SK-N-SH (cell line): ENCODE measurements around the gene CRB2. TPM values are rescaled to one million over a fixed set of nuclear protein-coding genes. Genes with fewer than 3 reads are reported as not detected.

ENCODE experiments used
- CTCF ChIA-PET: fragments of 300-600, 350-600 bp; formaldehyde crosslinking; extraction: SDS; loops from one replicate; lab custom pipeline; 2021; lab: Yijun Ruan, JAX
- POLR2A ChIA-PET: fragments of 350-600 bp; sonication (Branson Sonifier 250); formaldehyde crosslinking; extraction: SDS; loops from one replicate; lab custom pipeline; 2020; ENCODE audit warnings: antibody characterized with exemption, inconsistent platforms; lab: Yijun Ruan, JAX
- DNase-seq: peaks from one replicate; pipeline ENCODE4 v3.0.0; 2012
- H2AFZ ChIP-seq: fragments of 200-600 bp; sonication (generic); 2 replicates; pipeline ENCODE4 v1.8.1; 2016; ENCODE audit warnings: antibody characterized with exemption, mild to moderate bottlenecking, low read depth
- H3F3A ChIP-seq: fragments of 200-600 bp; sonication (generic); replicated peaks from 2 replicates; pipeline ENCODE3; 2016; ENCODE audit warnings: antibody characterized with exemption, mild to moderate bottlenecking; ENCODE audit not compliant: insufficient read depth
- H3K27ac ChIP-seq, 2 experiments: fragments of 200-500 bp in 1 of 2; fragments of 200-600 bp in 1 of 2; sonication (Bioruptor generic) in 1 of 2; sonication (generic), shearing (Covaris generic) in 1 of 2; 2 replicates each; pipeline versions ENCODE4 v1.5.1 to v1.6.1; 2014 to 2016; ENCODE audit warnings: low read depth in 2 of 2, inconsistent platforms in 1 of 2, low read length in 1 of 2, mild to moderate bottlenecking in 1 of 2, mixed read lengths in 1 of 2
- H3K27me3 ChIP-seq: fragments of 200-600 bp; sonication (generic), shearing (Covaris generic); 2 replicates; pipeline ENCODE4 v1.6.1; 2016; ENCODE audit warnings: mixed run types; ENCODE audit not compliant: insufficient read depth
- H3K36me3 ChIP-seq, 2 experiments: fragments of 200-500 bp in 1 of 2; fragments of 200-600 bp in 1 of 2; sonication (Bioruptor generic) in 1 of 2; sonication (generic) in 1 of 2; replicated peaks in 1 of 2; 2 replicates each; pipeline versions ENCODE3 to v1.5.1; 2014 to 2016; ENCODE audit warnings: low read length in 1 of 2, mild to moderate bottlenecking in 1 of 2; ENCODE audit not compliant: insufficient read depth in 2 of 2, control insufficient read depth in 1 of 2
- H3K4me1 ChIP-seq, 2 experiments: fragments of 200-500 bp in 1 of 2; fragments of 200-600 bp in 1 of 2; sonication (Bioruptor generic) in 1 of 2; sonication (generic), shearing (Covaris generic) in 1 of 2; 2 replicates each; pipeline versions ENCODE4 v1.5.1 to v1.6.1; 2014 to 2016; ENCODE audit warnings: low read depth in 1 of 2, low read length in 1 of 2, mixed run types in 1 of 2; ENCODE audit not compliant: insufficient read depth in 2 of 2, control insufficient read depth in 1 of 2
- H3K4me2 ChIP-seq: fragments of 200-600 bp; sonication (generic), shearing (Covaris generic); 2 replicates; pipeline ENCODE4 v1.6.1; 2017; ENCODE audit warnings: mixed run types
- H3K4me3 ChIP-seq, 2 experiments: fragments of 200-500 bp in 1 of 2; fragments of 200-600 bp in 1 of 2; sonication (Bioruptor generic) in 1 of 2; sonication (generic), shearing (Covaris generic) in 1 of 2; 2 replicates each; pipeline versions ENCODE4 v1.5.1 to v1.8.1; 2014 to 2016; ENCODE audit warnings: low read depth in 2 of 2, inconsistent platforms in 1 of 2, low read length in 1 of 2, mild to moderate bottlenecking in 1 of 2, mixed read lengths in 1 of 2, moderate library complexity in 1 of 2
- H3K79me2 ChIP-seq: fragments of 200-600 bp; sonication (generic); 2 replicates; pipeline ENCODE4 v1.8.1; 2017; ENCODE audit warnings: mild to moderate bottlenecking; ENCODE audit not compliant: insufficient read depth
- H3K9ac ChIP-seq: fragments of 200-600 bp; sonication (generic); 2 replicates; pipeline ENCODE4 v1.6.1; 2017; ENCODE audit warnings: mixed run types
- H3K9me2 ChIP-seq: fragments of 200-600 bp; sonication (generic); 2 replicates; pipeline ENCODE4 v1.6.1; 2017; ENCODE audit warnings: mixed run types
- H3K9me3 ChIP-seq: fragments of 200-600 bp; sonication (generic); 2 replicates; pipeline ENCODE4 v1.6.1; 2017; ENCODE audit warnings: mixed run types, mild to moderate bottlenecking, moderate library complexity
- H4K20me1 ChIP-seq: fragments of 200-600 bp; sonication (generic); 2 replicates; pipeline ENCODE4 v1.6.1; 2017; ENCODE audit warnings: mild to moderate bottlenecking, mixed run types; ENCODE audit not compliant: insufficient read depth
- EP300 ChIP-seq, 2 experiments: IDR thresholded peaks; 2 replicates each; pipeline versions ENCODE4 v1.4.0 to v1.6.1; 2012; ENCODE audit warnings: borderline replicate concordance in 1 of 2, low read depth in 1 of 2, low read length in 1 of 2
- EZH2phosphoT487 ChIP-seq: fragments of 200-600 bp; sonication (generic); IDR thresholded peaks from 2 replicates; pipeline ENCODE4 v1.6.1; 2017; ENCODE audit warnings: low read depth, mixed run types, mild to moderate bottlenecking, antibody characterized with exemption, moderate library complexity, borderline replicate concordance
- JUND ChIP-seq: IDR thresholded peaks from 2 replicates; pipeline ENCODE4 v1.4.0; 2012
- MEF2A ChIP-seq: IDR thresholded peaks from 2 replicates; pipeline ENCODE4 v1.4.0; 2012; ENCODE audit warnings: low read depth, borderline replicate concordance
- NRF1 ChIP-seq: IDR thresholded peaks from 2 replicates; pipeline ENCODE4 v1.6.1; 2012; ENCODE audit warnings: low read depth, mild to moderate bottlenecking, low read length
- POLR2AphosphoS5 ChIP-seq: IDR thresholded peaks from 2 replicates; pipeline ENCODE4 v1.6.1; 2012; ENCODE audit warnings: low read depth, low read length
- RAD21 ChIP-seq: IDR thresholded peaks from 2 replicates; pipeline ENCODE4 v1.6.1; 2012; ENCODE audit warnings: mild to moderate bottlenecking, low read length
- SIN3A ChIP-seq: IDR thresholded peaks from 2 replicates; pipeline ENCODE4 v1.6.1; 2012; ENCODE audit warnings: low read depth, mild to moderate bottlenecking, low read length, moderate library complexity, borderline replicate concordance
- SMC3 ChIP-seq: IDR thresholded peaks from 2 replicates; pipeline ENCODE4 v1.6.1; 2012; ENCODE audit warnings: low read depth, low read length, improper control_type of control experiment
- TAF1 ChIP-seq: IDR thresholded peaks from 2 replicates; pipeline ENCODE4 v1.6.1; 2012; ENCODE audit warnings: low read depth, mild to moderate bottlenecking, low read length, moderate library complexity, borderline replicate concordance
- TCF12 ChIP-seq: IDR thresholded peaks from 2 replicates; pipeline ENCODE4 v1.4.0; 2012
- YY1 ChIP-seq: IDR thresholded peaks from 2 replicates; pipeline ENCODE4 v1.4.0; 2012; ENCODE audit warnings: low read depth, mild to moderate bottlenecking
- WGBS: methylation state at CpG from one replicate; pipeline ENCODE4 v1.1.6; 2017; ENCODE audit warnings: low lambda C conversion rate; 5-methylcytosine and 5-hydroxymethylcytosine counted together
- polyA plus RNA-seq, 3 experiments: library from polyadenylated mRNA; depleted of rRNA; stranded (reverse); fragments of >200 nt; gene quantifications; 2 replicates each; pipeline ENCODE4 v1.2.3, GENCODE V29; 2012
- TF ChIP-seq, protein P1 (sequence below): IDR thresholded peaks from 2 replicates; pipeline ENCODE4; 2012
- TF ChIP-seq, protein P2 (sequence below): fragments of 200-600 bp; sonication (generic); IDR thresholded peaks from 2 replicates; pipeline ENCODE4 v1.6.1; 2017; ENCODE audit warnings: antibody characterized with exemption, mild to moderate bottlenecking, moderate library complexity
- TF ChIP-seq, protein P3 (sequence below): IDR thresholded peaks from 2 replicates; pipeline ENCODE4 v1.4.0; 2012; ENCODE audit warnings: low read depth, borderline replicate concordance
- TF ChIP-seq, protein P4 (sequence below): IDR thresholded peaks from 2 replicates; pipeline ENCODE4 v1.4.0; 2012; ENCODE audit warnings: low read depth

Gene CRB2
- polyA plus RNA-seq, 1 of the 3 experiments (the other 2 are of a cell fraction), result not detected

DNA sequence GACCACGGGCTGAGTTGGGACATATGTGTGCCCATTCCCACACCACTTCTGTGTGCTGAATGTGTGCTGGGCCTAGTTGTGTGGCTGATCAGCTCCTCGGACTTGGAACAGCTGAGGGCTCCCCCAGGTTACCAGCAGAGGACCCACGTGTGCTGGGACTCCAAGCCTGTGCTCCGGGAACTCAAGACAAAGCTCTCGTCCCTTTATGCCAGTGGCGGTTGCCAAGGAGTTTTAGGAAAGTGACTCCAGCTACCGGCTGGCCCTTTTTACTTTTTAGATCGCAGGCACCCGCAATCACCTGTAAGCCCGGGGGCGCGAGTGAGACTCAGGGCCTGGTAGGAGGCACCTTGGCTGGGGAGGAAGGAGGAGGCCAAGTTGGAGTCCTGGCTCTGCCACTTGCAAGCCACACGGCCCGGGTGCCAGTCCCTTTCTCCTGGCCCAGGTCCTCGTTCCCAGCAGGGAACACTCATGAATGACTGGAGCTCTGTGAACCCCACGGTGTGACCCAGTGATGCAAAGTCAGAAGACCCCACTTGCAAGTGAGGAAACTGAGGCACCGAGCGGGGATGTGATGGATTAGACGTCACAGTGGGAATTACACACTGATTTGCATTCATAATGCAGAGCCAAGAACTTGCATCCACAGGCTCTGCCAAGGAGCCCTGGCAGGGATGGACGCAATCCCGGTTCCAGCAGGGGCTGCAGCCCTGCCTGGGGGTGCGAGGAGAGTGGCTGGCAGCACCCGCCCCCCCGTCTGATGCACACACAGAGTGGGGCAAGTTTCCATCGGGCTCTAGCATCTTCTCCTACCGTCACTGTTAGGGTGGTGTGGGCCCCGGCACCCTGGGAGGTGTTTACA lies 26.9 kb downstream of the CRB2 start (continued):
- TF ChIP-seq SIN3A, result no peak
- TF ChIP-seq, all 33 proteins: peak for 0

DNA sequence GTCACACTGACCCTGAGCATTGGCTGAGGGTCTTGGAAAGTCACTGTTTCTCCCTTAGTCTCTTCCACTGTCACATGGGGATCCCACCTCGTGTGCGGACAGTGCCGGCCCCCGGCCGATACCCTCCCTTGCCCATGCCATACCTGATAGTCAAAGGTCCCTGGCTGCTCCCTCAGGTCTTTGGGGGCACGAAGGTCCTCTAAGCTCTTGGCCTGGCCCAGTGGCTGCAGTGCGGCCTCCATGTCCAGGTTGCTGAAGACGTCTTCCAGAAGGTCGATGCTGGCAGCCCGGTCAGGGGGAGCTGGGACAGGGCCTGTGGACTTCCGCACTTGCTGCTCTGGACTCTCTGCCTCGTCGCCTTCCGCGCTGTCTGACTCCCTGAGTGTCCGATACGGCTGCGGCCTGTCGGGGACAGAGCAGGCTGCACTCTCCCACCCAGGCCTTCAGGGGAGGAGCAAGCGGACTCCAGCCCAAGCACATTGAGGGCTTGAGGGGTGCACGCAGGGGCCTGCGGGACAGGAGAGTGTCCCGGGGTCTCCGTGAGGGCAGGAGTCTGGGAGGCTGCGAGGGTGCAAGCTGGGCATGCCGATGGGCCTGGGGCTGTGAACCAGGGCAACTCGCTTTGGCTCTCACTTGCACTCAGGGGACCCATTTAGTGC lies 27.6 kb downstream of the CRB2 start:
- no peaks in the 10 kb centered on the region for H3F3A ChIP-seq
- TF ChIP-seq EP300 (IDR thresholded peaks at IDR 0.05; ENCODE audit: borderline replicate concordance in 1 of 2, low read depth in 1 of 2, low read length in 1 of 2), result no peak
- TF ChIP-seq MEF2A, result no peak
- TF ChIP-seq SMC3, result no peak
- TF ChIP-seq RAD21, result no peak
- TF ChIP-seq TCF12, result no peak
- TF ChIP-seq YY1, result no peak
- no peak for TF ChIP-seq TAF1
- TF ChIP-seq NRF1, result no peak
- no peak for TF ChIP-seq EZH2phosphoT487
- TF ChIP-seq POLR2AphosphoS5, result no peak
- TF ChIP-seq, protein P1, sequence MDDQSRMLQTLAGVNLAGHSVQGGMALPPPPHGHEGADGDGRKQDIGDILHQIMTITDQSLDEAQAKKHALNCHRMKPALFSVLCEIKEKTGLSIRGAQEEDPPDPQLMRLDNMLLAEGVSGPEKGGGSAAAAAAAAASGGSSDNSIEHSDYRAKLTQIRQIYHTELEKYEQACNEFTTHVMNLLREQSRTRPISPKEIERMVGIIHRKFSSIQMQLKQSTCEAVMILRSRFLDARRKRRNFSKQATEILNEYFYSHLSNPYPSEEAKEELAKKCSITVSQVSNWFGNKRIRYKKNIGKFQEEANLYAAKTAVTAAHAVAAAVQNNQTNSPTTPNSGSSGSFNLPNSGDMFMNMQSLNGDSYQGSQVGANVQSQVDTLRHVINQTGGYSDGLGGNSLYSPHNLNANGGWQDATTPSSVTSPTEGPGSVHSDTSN, result no peak
- TF ChIP-seq, protein P2, sequence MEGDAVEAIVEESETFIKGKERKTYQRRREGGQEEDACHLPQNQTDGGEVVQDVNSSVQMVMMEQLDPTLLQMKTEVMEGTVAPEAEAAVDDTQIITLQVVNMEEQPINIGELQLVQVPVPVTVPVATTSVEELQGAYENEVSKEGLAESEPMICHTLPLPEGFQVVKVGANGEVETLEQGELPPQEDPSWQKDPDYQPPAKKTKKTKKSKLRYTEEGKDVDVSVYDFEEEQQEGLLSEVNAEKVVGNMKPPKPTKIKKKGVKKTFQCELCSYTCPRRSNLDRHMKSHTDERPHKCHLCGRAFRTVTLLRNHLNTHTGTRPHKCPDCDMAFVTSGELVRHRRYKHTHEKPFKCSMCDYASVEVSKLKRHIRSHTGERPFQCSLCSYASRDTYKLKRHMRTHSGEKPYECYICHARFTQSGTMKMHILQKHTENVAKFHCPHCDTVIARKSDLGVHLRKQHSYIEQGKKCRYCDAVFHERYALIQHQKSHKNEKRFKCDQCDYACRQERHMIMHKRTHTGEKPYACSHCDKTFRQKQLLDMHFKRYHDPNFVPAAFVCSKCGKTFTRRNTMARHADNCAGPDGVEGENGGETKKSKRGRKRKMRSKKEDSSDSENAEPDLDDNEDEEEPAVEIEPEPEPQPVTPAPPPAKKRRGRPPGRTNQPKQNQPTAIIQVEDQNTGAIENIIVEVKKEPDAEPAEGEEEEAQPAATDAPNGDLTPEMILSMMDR, result no peak
- TF ChIP-seq, protein P3, sequence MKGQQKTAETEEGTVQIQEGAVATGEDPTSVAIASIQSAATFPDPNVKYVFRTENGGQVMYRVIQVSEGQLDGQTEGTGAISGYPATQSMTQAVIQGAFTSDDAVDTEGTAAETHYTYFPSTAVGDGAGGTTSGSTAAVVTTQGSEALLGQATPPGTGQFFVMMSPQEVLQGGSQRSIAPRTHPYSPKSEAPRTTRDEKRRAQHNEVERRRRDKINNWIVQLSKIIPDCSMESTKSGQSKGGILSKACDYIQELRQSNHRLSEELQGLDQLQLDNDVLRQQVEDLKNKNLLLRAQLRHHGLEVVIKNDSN, result no peak
- TF ChIP-seq, protein P4, sequence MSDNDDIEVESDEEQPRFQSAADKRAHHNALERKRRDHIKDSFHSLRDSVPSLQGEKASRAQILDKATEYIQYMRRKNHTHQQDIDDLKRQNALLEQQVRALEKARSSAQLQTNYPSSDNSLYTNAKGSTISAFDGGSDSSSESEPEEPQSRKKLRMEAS, result no peak
- TF ChIP-seq JUND, result no peak
- CTCF ChIA-PET, result interaction anchor here (1.4 to 20.5 kb wide), 4 partner anchors 12 to 87 kb away, joined by 3 to 331 read pairs (median 26); partner anchors contain the start of gene CRB2
- no peak overlapping the region for H3K27ac ChIP-seq
- H3K9me2 ChIP-seq, result no peaks in the 10 kb centered on the region
- H3K36me3 ChIP-seq, result no peaks in the 10 kb centered on the region
- H2AFZ ChIP-seq, result no peak overlapping the region
- 95% methylated on average over 4 of the region's 27 CpGs for WGBS
- H4K20me1 ChIP-seq, result no peaks in the 10 kb centered on the region
- POLR2A ChIA-PET, result no interaction called here
- H3K27me3 ChIP-seq, result no peaks in the 10 kb centered on the region
- no peaks in the 10 kb centered on the region for H3K9me3 ChIP-seq
- no peak overlapping the region for H3K4me3 ChIP-seq
- H3K4me2 ChIP-seq, result no peak overlapping the region
- no peak overlapping the region for H3K9ac ChIP-seq
- no peak for DNase-seq
- no peaks in the 10 kb centered on the region for H3K79me2 ChIP-seq
- H3K4me1 ChIP-seq, result no peaks in the 10 kb centered on the region
